OCI-LY3 (cell line): ENCODE data around the gene CNTRL.

Source experiments
- EZH2phosphoT487 ChIP-seq: fragments of 200-600 bp; shearing (Covaris generic); IDR thresholded peaks from 2 replicates; pipeline ENCODE4 v1.6.1; 2018; ENCODE audit warnings: antibody characterized with exemption, mixed run types, low read depth
- TF ChIP-seq, protein P1 (sequence below): fragments of 200-600, 300-600 bp; sonication (generic); IDR thresholded peaks from 2 replicates; pipeline ENCODE4 v1.5.1; 2014; ENCODE audit warnings: antibody characterized with exemption, low read length, low read depth

DNA sequence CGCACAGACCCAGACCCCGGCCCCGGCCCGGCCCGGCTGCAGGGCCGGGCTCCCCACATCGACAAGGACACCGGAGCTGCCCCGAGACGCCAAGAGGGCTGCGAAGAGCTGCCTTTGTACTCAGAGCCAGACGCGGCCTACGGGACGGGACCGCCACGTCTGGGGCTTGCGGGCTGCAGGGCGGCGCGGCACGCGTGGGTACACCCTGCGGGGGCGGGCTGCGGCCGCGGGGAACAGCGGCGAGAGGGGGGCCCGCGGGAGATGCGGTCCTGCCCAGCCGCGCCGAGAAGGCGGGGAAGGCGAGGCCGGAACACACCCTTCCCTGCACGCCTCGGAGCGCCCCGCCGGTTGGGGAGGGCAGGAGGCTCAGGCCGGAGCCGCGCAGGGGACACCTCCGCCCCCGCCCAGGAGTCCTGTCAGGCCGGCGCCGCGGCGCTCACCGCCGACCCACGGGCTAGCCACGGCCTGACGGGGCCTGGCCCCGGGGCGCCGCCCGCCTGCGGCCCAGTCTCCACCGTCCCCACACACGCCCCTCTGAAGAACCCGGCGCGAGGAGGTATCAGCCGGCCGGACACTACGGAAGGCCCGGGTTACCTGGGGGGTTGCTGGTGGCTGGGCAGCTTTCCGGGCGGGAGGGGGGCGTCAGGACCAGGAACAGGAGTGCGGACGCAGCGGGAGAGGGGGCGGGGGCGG, 126.4 kb downstream of the CNTRL start:
- TF ChIP-seq, protein P1, sequence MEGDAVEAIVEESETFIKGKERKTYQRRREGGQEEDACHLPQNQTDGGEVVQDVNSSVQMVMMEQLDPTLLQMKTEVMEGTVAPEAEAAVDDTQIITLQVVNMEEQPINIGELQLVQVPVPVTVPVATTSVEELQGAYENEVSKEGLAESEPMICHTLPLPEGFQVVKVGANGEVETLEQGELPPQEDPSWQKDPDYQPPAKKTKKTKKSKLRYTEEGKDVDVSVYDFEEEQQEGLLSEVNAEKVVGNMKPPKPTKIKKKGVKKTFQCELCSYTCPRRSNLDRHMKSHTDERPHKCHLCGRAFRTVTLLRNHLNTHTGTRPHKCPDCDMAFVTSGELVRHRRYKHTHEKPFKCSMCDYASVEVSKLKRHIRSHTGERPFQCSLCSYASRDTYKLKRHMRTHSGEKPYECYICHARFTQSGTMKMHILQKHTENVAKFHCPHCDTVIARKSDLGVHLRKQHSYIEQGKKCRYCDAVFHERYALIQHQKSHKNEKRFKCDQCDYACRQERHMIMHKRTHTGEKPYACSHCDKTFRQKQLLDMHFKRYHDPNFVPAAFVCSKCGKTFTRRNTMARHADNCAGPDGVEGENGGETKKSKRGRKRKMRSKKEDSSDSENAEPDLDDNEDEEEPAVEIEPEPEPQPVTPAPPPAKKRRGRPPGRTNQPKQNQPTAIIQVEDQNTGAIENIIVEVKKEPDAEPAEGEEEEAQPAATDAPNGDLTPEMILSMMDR: no peak
- TF ChIP-seq EZH2phosphoT487: no peak
